NCI-H146 treated with DMSO at 0.1 percent for 48 hours (cell line): ENCODE measurements around the gene CDX1.

Experiments
- DNase-seq: peaks from one replicate; lab custom pipeline; 2025; ENCODE audit not compliant: unreplicated experiment; lab: John Stamatoyannopoulos, UW

CDX1 gene

GRCh38 chr5:150144879-150145278 lies 21.7 kb upstream of the CDX1 start:
- no peak for DNase-seq

- no peak for DNase-seq
These were observed 20.3 kb upstream of the CDX1 start for GRCh38 chr5:150146235-150146634.

GRCh38 chr5:150146862-150147601 lies 19.5 kb upstream of the CDX1 start:
- DNase-seq: no peak

GRCh38 chr5:150147670-150148069 lies 18.9 kb upstream of the CDX1 start:
- DNase-seq: no peak

GRCh38 chr5:150148117-150148927 lies 18.3 kb upstream of the CDX1 start:
- DNase-seq: no peak

GRCh38 chr5:150149618-150150017 lies 17.0 kb upstream of the CDX1 start:
- no peak for DNase-seq

GRCh38 chr5:150152636-150153462 lies 13.7 kb upstream of the CDX1 start:
- no peak for DNase-seq

GRCh38 chr5:150153483-150153882 lies 13.1 kb upstream of the CDX1 start:
- DNase-seq: no peak

- no peak for DNase-seq
These were observed 12.5 kb upstream of the CDX1 start for GRCh38 chr5:150153957-150154617.

GRCh38 chr5:150154618-150155128 lies 11.9 kb upstream of the CDX1 start:
- no peak for DNase-seq

GRCh38 chr5:150155258-150156026 lies 11.1 kb upstream of the CDX1 start, which contains the start of gene PDGFRB:
Gene PDGFRB, minus strand, starts transcription at chr5:150155845. Its CDS starts 18,798 bp downstream, at chr5:150137047.
- no peak for DNase-seq

- no peak for DNase-seq
These were observed 10.6 kb upstream of the CDX1 start for GRCh38 chr5:150156027-150156368.

GRCh38 chr5:150156540-150156939 lies 10.0 kb upstream of the CDX1 start:
- DNase-seq: no peak

GRCh38 chr5:150157168-150157567 lies 9.4 kb upstream of the CDX1 start:
- no peak for DNase-seq

GRCh38 chr5:150158170-150158949 lies 8.2 kb upstream of the CDX1 start:
- DNase-seq: no peak

- DNase-seq: no peak
These were observed 7.5 kb upstream of the CDX1 start for GRCh38 chr5:150159031-150159430.

- DNase-seq: no peak
These were observed 6.8 kb upstream of the CDX1 start for GRCh38 chr5:150159741-150160179.

- no peak for DNase-seq
These were observed 6.0 kb upstream of the CDX1 start for GRCh38 chr5:150160448-150161081.
